OCI-LY1 (cell line): Measurements from ENCODE around the gene METTL22.

Experiments
- EZH2 ChIP-seq: fragments of 200-600 bp; sonication (generic), shearing (Covaris generic); IDR thresholded peaks from 2 replicates; pipeline ENCODE4 v1.8.0; 2017; ENCODE audit warnings: borderline replicate concordance, mixed run types, mild to moderate bottlenecking, antibody characterized with exemption, low read length, moderate library complexity, mixed read lengths
- TF ChIP-seq, protein P1 (sequence below): fragments of 200-600 bp; sonication (generic), shearing (Covaris generic); IDR thresholded peaks from 2 replicates; pipeline ENCODE4 v1.5.1; 2017; ENCODE audit warnings: mild to moderate bottlenecking, antibody characterized with exemption, low read length, moderate library complexity, mixed read lengths

DNA sequence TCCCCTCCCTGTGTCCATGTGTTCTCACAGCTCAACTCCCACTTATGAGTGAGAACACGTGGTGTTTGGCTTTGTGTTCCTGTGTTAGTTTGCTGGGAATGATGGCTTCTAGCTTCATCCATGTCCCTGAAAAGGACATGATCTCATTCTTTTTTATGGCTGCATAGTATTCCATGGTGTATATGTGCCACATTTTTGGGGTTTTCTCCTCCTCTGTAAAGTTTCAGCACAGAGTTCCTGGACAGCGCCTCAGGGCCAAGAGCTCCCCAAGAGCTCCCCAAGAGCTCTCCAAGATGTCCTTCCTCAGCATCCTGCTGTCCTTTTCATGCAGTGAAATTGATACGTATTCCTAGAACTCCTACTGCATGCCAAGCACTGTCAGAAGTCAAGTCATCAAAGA lies 46.0 kb downstream of the METTL22 start:
- TF ChIP-seq, protein P1, sequence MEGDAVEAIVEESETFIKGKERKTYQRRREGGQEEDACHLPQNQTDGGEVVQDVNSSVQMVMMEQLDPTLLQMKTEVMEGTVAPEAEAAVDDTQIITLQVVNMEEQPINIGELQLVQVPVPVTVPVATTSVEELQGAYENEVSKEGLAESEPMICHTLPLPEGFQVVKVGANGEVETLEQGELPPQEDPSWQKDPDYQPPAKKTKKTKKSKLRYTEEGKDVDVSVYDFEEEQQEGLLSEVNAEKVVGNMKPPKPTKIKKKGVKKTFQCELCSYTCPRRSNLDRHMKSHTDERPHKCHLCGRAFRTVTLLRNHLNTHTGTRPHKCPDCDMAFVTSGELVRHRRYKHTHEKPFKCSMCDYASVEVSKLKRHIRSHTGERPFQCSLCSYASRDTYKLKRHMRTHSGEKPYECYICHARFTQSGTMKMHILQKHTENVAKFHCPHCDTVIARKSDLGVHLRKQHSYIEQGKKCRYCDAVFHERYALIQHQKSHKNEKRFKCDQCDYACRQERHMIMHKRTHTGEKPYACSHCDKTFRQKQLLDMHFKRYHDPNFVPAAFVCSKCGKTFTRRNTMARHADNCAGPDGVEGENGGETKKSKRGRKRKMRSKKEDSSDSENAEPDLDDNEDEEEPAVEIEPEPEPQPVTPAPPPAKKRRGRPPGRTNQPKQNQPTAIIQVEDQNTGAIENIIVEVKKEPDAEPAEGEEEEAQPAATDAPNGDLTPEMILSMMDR: no peak
- no peak for TF ChIP-seq EZH2
